HG02588 (cell line): Measurements from ENCODE around the gene NBPF11.
"Not testable (repeated sequence)": the region's sequence is repeated elsewhere in the genome, so short reads cannot be mapped to it uniquely, and the experiment has no call there.

Experiments used
- ATAC-seq: cut with Tn5 transposase; IDR thresholded peaks from one replicate; pipeline ENCODE4 v1.9.1; 2021; ENCODE audit warnings: mild to moderate bottlenecking, moderate library complexity; ENCODE audit not compliant: unreplicated experiment

NBPF11 gene

GRCh38 chr1:148060294-148060701 is 91.8 kb downstream of the NBPF11 start:
- ATAC-seq = not testable (repeated sequence)

- not testable (repeated sequence) for ATAC-seq
Observed at GRCh38 chr1:148057384-148057783, 94.7 kb downstream of the NBPF11 start.
